BJ (cell line): ENCODE data around the gene YOD1. TPM values are rescaled to one million over a fixed set of nuclear protein-coding genes. Genes with fewer than 3 reads are reported as not detected.

Source experiments
- CTCF ChIA-PET: fragments of 350-600 bp; formaldehyde crosslinking; extraction: SDS; loops from one replicate; lab custom pipeline; 2021; ENCODE audit warnings: antibody characterized with exemption, inconsistent platforms; lab: Yijun Ruan, JAX
- POLR2A ChIA-PET: fragments of 300-600 bp; sonication (Branson Sonifier 250); formaldehyde crosslinking; extraction: SDS; loops from one replicate; lab custom pipeline; 2021; ENCODE audit warnings: antibody characterized with exemption; lab: Charles Lee
- DNase-seq: peaks from one replicate; pipeline ENCODE4 v3.0.0-alpha.2; 2011; ENCODE audit warnings: low read depth
- H3K27me3 ChIP-seq: 2 replicates; pipeline ENCODE4 v1.6.0; 2011; ENCODE audit warnings: low read length; ENCODE audit not compliant: control insufficient read depth, insufficient read depth
- H3K36me3 ChIP-seq: 2 replicates; pipeline ENCODE4 v1.5.1; 2011; ENCODE audit warnings: low read length; ENCODE audit not compliant: control insufficient read depth, insufficient read depth
- H3K4me3 ChIP-seq: 2 replicates; pipeline ENCODE4 v1.5.1; 2011; ENCODE audit warnings: low read depth, mild to moderate bottlenecking, control low read depth, low read length
- polyA minus RNA-seq: library from RNA; depleted of rRNA, polyadenylated mRNA; stranded (reverse); fragments of >200 nt; gene quantifications from 2 replicates; pipeline ENCODE4 v1.2.3, GENCODE V29; 2011; rRNA and poly(A)+ RNA removed
- polyA plus RNA-seq: library from polyadenylated mRNA; depleted of rRNA; stranded (reverse); fragments of >200 nt; gene quantifications from 2 replicates; pipeline ENCODE4 v1.2.3, GENCODE V29; 2011; rRNA removed
- TF ChIP-seq, protein P1 (sequence below): IDR thresholded peaks from 2 replicates; pipeline ENCODE4 v1.5.1; 2011; ENCODE audit warnings: low read depth, mild to moderate bottlenecking, control low read depth, inconsistent platforms, low read length, moderate library complexity; ENCODE audit not compliant: insufficient read depth

YOD1 gene
- 1.2 and 2.5 TPM in 2 replicates for polyA plus RNA-seq
- 2.6 and 3.4 TPM in 2 replicates for polyA minus RNA-seq

DNA sequence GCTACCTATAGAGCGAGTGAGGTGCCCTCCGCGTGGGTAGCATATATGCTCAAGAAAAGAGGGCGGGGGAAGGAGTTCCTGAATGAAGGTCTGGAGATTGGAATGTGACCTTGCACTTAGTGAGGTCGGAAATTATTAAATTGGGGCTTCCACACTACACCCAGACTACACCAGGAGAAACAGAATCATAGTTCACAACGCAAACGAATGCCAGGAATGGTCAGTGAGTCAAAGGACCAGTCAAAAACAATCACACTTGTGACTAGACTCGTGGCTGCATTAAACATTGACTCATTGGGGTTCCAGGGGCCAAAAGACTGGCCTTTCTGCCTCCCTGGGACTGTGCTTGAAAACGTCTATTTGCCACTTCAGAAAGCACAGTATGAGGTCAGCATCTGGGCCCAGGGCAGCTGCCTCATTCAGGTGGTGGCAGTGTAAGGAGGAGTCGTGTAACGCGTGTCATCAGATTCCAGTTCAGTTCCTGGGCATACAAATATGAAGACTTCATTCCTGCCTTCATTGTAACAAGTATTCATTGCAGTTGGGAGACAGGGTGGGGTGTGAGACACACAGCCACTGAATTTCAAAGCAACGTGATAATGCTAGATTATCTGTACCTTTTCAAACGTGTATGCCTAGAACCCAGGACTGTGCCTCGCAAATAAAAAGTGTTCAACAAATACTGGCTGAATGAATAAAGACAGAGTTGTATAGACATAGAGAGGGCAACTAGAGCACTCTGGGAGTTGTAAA is at the start of gene YOD1:
Gene YOD1 (minus strand): TSS at position 18 of the 753 bp plus-strand sequence. CDS start 178 bp downstream, outside the sequence.
- Histone ChIP-seq H3K36me3 (peaks cover 4% of the 10 kb centered on the region), H3K4me3 (peak within 1 kb of the TSS; percentile 91), H3K27me3 (no peaks in the 10 kb centered on the region)
- TF ChIP-seq, protein P1, sequence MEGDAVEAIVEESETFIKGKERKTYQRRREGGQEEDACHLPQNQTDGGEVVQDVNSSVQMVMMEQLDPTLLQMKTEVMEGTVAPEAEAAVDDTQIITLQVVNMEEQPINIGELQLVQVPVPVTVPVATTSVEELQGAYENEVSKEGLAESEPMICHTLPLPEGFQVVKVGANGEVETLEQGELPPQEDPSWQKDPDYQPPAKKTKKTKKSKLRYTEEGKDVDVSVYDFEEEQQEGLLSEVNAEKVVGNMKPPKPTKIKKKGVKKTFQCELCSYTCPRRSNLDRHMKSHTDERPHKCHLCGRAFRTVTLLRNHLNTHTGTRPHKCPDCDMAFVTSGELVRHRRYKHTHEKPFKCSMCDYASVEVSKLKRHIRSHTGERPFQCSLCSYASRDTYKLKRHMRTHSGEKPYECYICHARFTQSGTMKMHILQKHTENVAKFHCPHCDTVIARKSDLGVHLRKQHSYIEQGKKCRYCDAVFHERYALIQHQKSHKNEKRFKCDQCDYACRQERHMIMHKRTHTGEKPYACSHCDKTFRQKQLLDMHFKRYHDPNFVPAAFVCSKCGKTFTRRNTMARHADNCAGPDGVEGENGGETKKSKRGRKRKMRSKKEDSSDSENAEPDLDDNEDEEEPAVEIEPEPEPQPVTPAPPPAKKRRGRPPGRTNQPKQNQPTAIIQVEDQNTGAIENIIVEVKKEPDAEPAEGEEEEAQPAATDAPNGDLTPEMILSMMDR = no peak
- CTCF ChIA-PET = interaction anchor here (1.8 to 2.0 kb wide), 2 partner anchors 16 to 69 kb away, joined by 5 to 7 read pairs; no protein-coding TSS in a partner anchor
- POLR2A ChIA-PET = no interaction called here
- DNase-seq = no peak

DNA sequence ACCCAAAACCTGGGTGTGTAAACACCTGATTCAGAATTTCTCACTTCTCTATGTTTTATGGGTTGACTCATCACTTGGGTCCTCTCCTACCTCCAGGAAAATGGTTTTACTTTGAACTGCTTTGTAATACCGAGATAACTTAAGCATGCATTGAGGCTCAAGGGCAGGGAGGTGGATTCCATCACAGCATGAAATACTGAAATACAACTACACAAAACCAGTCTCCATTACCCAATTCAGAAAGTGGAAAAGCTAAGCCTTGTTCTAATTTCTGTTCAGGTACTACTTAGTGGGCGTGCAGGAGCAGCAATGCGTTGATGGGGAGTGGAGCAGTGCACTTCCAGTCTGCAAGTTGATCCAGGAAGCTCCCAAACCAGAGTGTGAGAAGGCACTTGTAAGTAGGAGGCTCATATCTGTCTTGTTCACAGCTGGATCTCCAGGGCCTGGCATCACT is 46.9 kb upstream of the YOD1 start:
- Histone ChIP-seq H3K27me3 (no peaks in the 10 kb centered on the region; the same call in 1 of the 2 replicates), H3K36me3 (no peaks in the 10 kb centered on the region), H3K4me3 (no peak overlapping the region)
- ChIA-PET CTCF (interaction anchor here (1.6 kb wide), 1 partner anchor 307 kb away, joined by 3 read pairs; no protein-coding TSS in a partner anchor), POLR2A (no interaction called here)
- no peak for DNase-seq
- TF ChIP-seq, protein P1 = no peak

DNA sequence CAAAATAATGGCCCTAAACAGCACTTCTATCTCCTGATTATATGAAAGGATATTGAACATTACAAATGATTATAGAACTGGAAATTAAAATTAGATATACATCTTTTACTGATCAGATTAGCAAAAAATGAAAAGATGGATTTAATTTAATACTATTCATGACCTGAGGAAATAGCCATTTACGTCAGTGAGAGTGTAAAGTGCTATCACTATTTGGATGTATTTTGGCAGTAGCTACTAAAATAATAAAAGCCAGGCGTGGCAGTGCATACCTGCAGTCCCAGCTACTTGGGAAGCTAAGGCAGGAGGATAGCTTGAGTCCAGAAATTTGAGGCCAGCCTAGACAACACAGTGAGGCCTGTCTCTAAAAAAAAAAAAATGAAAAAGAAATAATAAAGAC is 42.9 kb upstream of the YOD1 start:
- POLR2A ChIA-PET = no interaction called here
- Histone ChIP-seq H3K36me3 (no peaks in the 10 kb centered on the region), H3K27me3 (no peaks in the 10 kb centered on the region; the same call in 1 of the 2 replicates), H3K4me3 (no peak overlapping the region)
- CTCF ChIA-PET = interaction anchor here (1.4 kb wide), 2 partner anchors 9 to 311 kb away, joined by 3 to 8 read pairs; no protein-coding TSS in a partner anchor
- TF ChIP-seq, protein P1 = no peak
- no peak for DNase-seq

DNA sequence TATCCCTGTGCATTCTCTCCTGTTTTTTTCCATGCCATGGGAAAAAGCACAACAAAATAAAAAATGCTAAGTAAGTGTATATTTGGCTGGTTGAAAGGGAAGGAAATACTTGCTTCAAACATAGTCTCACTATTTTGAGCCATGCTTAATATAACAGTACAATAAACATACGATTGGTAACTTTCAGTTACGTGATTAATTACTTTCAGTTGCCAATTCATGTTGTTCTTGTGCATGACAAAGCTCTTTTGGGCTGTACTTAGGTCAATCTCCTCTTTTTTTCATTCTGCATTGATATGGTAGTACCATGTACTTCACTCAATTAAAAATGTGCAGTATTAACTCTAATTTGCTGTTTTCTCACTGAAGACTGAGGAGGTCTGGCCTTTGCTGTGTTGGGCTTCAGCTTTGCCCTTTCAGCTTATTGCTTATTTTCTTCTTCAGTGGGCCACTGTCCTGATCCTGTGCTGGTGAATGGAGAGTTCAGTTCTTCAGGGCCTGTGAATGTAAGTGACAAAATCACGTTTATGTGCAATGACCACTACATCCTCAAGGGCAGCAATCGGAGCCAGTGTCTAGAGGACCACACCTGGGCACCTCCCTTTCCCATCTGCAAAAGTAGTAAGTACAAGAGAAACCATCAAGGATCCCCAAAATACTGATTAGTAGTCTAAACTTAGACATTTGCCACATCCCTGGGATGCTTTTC is 40.3 kb upstream of the YOD1 start:
- Histone ChIP-seq H3K27me3 (no peaks in the 10 kb centered on the region), H3K36me3 (no peaks in the 10 kb centered on the region), H3K4me3 (no peak overlapping the region)
- no peak for DNase-seq
- ChIA-PET CTCF (interaction anchor here (1.2 kb wide), 1 partner anchor 13 kb away, joined by 3 read pairs; no protein-coding TSS in a partner anchor), POLR2A (interaction anchor here (0.6 kb wide), 1 partner anchor 46 kb away, joined by 6 read pairs; no protein-coding TSS in a partner anchor)
- TF ChIP-seq, protein P1 = no peak
